22Rv1 (cell line): ENCODE measurements around the gene POLE2.

ENCODE experiments used
- ZFX ChIP-seq: fragments of 450-650 bp; IDR thresholded peaks from 2 replicates; pipeline ENCODE4 v1.6.1; 2017; ENCODE audit warnings: antibody characterized with exemption, borderline replicate concordance
- TF ChIP-seq, protein P1 (sequence below): fragments of 450-650 bp; IDR thresholded peaks from 2 replicates; pipeline ENCODE4 v1.5.1; 2017; ENCODE audit warnings: mild to moderate bottlenecking

DNA sequence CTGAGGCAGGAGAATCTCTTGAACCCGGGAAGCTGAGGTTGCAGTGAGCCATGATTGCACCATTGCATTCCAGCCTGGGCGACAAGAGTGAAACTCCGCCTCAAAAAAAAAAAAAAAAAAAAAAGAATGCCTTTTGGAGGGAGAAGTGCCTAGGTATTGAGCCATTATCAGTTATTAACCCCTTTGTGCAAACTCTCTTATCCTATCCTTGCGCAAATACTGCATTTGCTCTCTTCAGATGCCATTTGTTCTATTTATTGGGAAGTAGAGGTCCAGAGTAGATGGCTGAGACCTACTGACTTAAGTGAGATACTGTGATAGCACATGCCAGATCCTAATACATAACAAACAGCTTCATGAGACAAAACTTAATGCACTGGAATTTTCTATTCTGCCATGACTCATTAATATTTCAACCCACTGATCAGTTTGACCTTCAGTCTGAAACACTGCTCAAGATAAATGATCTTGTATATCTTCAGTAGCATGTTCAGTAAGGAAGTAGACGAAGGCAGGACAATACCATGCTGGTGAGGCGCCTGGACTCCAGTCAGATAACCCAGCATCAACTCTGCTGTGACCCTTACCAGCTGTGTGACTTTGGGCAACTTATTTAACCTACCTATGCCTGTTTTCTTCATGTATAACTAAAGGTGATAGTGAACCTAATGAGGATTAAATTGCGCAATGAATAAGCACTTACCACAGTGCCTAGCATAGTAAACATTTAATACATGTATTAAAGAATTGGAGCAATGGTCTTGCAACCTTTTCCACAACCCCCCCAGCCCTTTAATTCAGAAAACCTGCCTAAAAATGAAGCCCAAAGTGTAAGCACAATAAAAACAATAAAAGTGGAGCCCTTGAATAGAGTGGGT lies 47.2 kb downstream of the POLE2 start:
- TF ChIP-seq, protein P1, sequence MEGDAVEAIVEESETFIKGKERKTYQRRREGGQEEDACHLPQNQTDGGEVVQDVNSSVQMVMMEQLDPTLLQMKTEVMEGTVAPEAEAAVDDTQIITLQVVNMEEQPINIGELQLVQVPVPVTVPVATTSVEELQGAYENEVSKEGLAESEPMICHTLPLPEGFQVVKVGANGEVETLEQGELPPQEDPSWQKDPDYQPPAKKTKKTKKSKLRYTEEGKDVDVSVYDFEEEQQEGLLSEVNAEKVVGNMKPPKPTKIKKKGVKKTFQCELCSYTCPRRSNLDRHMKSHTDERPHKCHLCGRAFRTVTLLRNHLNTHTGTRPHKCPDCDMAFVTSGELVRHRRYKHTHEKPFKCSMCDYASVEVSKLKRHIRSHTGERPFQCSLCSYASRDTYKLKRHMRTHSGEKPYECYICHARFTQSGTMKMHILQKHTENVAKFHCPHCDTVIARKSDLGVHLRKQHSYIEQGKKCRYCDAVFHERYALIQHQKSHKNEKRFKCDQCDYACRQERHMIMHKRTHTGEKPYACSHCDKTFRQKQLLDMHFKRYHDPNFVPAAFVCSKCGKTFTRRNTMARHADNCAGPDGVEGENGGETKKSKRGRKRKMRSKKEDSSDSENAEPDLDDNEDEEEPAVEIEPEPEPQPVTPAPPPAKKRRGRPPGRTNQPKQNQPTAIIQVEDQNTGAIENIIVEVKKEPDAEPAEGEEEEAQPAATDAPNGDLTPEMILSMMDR, result no peak
- TF ChIP-seq ZFX, result no peak
